GM21360 (cell line): ENCODE measurements around the gene CEP72.
"Not testable (repeated sequence)": the region's sequence is repeated elsewhere in the genome, so short reads cannot be mapped to it uniquely, and the experiment has no call there.

ENCODE experiments used
- ATAC-seq: cut with Tn5 transposase; IDR thresholded peaks from one replicate; pipeline ENCODE4 v1.9.1; 2021; ENCODE audit warnings: mild to moderate bottlenecking, moderate library complexity; ENCODE audit not compliant: unreplicated experiment

CEP72 gene

GRCh38 chr5:595285-595875 lies 16.8 kb upstream of the CEP72 start:
- ATAC-seq: no peak

- ATAC-seq: no peak
These were observed 14.1 kb upstream of the CEP72 start for GRCh38 chr5:597871-598563.

GRCh38 chr5:598564-598890 lies 13.6 kb upstream of the CEP72 start:
- ATAC-seq: no peak

DNA sequence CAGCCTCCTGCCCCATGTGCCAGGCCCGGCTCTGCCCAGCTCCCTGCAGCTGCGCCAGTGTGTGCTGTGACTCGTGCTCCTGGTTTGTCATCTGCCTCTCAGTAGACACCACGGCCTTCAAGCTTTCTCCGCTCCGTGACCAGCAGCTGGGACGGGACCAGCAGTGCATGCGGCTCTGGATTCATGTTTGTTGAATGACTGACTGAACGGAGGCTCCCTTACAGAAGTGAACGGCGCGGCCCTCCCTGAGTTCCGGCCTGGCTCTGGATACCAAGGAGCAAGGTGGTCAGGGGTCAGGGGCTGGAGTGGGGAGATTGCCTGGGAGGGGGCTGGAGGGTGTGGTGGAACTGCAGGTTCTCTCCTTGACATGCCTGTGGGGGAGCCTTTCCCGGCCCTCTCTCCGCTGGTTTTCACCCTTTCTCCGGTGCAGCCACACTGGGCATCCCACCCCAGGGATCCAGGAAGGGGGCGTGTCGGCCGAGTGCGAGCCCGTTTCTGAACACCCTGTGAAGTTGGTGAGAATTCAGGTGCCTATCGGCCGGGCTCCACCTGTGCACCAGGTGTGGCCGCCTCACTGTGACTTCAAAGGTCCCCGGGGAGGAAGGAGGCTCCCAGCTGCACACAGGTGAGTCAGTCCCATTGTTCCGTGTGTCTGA lies 11.1 kb upstream of the CEP72 start:
- no peak for ATAC-seq

DNA sequence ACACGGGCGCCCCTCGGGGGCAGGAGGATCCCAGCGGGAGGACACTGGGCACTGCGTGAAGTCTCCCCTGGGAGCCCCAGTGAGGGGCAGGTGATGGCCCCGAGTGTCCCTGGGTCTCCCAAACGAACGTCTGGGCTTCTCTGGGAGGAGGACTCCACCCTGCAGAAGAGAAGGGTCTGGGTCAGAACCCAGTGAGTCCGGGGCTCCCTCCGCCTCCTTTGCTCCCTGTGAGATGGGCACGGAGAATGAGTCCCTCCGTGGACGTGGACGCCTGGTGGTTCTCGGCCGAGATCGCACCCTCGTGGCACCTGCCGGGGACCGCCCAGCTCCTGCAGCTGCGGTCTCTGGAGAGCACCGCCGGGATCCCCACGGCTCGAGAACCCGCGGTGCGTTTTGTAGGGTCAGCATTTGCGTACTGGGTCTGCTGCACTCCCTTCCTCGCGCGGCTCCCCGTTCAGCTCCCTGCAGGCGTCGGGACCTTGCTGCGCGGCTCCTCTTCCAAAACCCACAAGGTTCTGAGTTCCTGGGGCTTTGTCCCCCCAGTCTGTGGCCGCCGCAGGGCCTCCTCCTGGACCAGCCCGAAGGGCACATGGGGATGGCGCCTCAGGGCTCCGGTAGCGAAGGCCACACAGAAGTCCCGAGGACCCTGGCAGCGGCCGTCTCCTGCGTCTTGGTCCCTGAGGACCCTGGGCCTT lies 10.2 kb upstream of the CEP72 start:
- no peak for ATAC-seq

- no peak for ATAC-seq
These were observed 9.6 kb upstream of the CEP72 start for GRCh38 chr5:602466-603035.

GRCh38 chr5:603081-603998 lies 8.8 kb upstream of the CEP72 start:
- ATAC-seq: no peak

DNA sequence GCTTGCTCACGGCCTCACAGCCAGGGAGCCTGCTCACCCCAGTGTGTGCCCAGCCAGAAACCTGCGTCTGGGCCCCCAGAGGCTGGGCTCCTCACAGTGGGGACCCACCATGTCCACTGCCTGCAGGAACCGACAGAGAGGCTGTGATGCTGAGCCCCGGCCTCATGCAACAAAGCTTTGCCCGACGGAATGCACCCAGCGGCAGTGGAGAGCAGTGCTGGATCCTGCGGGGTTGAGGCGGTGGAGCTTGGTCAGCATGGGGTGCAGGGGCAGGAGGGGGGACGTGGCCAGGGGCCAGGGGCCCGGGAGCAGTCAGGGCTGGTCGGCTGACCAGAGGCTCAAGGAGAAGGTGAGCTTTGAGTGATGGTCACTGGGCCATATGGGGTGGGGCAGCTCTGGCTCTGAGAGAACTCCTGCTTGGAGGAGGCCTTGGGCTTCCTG lies 7.7 kb upstream of the CEP72 start:
- ATAC-seq: no peak

GRCh38 chr5:605090-605489 lies 7.0 kb upstream of the CEP72 start:
- not testable (repeated sequence) for ATAC-seq

- no peak for ATAC-seq
These were observed 6.1 kb upstream of the CEP72 start for GRCh38 chr5:606061-606460.

DNA sequence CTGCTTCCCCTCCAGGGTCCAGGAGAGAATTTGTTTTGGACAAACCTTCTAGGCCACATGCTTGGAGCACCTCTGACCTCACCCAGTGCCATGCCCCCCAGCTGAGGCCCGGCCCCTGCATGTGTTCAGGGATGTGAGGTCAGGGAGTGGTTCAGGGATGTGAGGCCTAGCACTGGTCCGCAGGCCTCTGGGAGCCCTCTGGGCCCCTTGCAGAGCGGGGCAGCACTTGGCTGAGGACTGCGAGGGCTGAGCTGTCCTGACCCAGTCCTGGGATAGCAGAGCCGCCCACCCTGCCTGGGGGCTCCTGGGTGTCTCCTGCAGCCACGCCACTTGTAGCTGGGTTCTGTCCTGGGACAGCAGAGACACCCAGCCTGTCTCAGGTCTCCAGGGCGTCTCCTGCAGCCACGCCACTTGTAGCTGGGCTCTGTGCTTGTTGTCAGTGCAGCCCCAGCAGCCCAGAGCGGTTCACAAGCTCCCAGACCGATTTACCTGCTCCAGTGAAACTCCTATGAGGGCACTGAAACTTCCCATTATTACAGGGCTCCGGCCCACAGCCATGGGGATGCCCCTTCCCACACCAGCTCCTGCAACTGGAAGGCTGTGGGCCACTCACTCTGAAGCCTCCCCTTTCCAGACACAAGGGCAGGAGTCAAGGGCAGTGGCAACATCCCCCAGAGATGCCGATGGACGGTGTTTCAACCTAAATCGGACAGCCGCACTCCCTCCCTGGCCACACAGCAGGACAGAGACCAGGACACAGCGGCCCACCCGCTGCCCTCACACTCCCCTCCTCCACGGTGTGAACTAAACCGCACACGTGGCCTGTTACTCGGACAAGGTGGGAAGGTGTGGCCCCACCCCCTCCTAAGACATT lies 5.4 kb upstream of the CEP72 start:
- ATAC-seq: no peak

DNA sequence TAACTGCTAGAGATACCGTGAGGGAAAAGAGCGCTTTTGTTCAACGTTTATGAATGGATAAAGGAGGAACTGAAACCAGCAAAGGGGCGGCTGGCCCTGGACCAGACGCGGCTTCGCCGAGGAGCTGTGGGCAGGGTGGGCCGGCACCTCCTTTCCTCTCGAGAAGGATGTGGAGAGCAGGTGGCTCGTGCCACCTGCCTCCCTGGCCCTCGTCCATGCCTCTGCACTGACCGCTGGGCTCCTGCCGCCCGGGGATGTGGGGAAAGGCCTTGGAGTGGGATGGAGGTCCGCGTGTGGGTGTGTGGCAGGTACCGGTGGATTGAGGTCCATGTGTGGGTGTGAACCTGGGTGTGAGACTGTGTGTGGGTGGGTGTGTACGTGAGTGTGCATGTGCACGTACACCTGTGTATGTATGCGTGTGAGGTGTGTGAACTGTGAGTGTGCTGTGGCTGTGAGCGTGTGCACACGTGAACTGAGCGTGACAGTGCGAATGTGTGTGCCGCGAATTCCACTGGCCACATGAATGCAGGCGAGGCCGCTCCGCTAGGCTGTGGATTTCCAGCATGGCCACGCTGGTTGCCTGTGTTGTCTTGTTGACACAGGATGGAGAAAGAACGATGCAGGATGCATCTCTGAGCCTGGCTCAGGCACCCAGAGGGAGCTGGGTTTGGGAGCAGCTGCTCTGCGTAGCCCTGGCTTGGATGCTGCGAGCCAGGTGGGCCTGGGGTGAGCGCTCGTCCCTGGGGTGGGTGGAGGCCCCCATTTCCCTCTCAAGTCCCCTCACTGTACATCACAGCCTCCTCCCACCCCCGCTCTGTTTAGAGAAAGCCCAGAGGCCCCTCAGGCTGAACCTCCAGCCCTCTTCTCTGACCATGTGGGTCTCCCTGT lies 4.4 kb upstream of the CEP72 start:
- peak; percentile 43 for ATAC-seq

GRCh38 chr5:608429-609370 lies 3.4 kb upstream of the CEP72 start:
- no peak for ATAC-seq

DNA sequence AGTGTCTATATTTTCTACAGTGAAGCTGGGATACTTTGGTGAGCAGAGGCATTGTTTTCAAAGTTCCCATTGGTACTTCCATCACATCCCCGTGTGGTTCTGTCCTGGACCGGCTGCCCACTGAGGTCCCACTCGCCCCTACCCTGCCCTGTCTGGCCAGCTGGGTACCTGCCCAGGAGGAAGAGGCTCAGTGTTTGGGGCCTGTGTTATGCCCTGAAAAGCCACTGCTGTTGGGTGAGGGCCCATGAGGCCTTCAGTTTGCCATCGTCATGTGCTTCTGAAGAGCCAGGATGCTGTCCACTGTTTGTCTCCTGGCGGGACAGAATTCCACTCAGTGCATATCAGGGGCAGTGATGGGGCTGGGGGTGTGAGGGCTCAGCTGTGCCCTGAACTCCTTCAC lies 2.6 kb upstream of the CEP72 start:
- no peak for ATAC-seq

GRCh38 chr5:610011-610743 lies 2.0 kb upstream of the CEP72 start:
- no peak for ATAC-seq
